ENCODE results near the gene YKT6.

- TF ChIP-seq CTCF (IDR thresholded peaks at IDR 0.05), result no peak
- no peak for TF ChIP-seq POLR2A (IDR thresholded peaks at IDR 0.05)
Measured at GRCh38 chr7:44235582-44236332, 35.0 kb downstream of the YKT6 start.

All from transverse colon (tissue), 3 donors.